AG04450 (cell line): Measurements from ENCODE around the gene RALGDS. TPM values are rescaled to one million over a fixed set of nuclear protein-coding genes. Genes with fewer than 3 reads are reported as not detected.
"Not testable (repeated sequence)": the region's sequence is repeated elsewhere in the genome, so short reads cannot be mapped to it uniquely, and the experiment has no call there.

Experiments
- CTCF ChIA-PET: fragments of 300-600, 350-600 bp; formaldehyde crosslinking; extraction: SDS; loops from one replicate; lab custom pipeline; 2022; ENCODE audit warnings: antibody characterized with exemption, inconsistent platforms; lab: Charles Lee
- POLR2A ChIA-PET: fragments of 350-600 bp; formaldehyde crosslinking; extraction: SDS; loops from one replicate; lab custom pipeline; 2021; ENCODE audit warnings: antibody characterized with exemption, inconsistent platforms; lab: Yijun Ruan, JAX
- DNase-seq: peaks from one replicate; pipeline ENCODE4 v3.0.0-alpha.2; 2011; ENCODE audit warnings: low read depth, low spot score
- H3K27ac ChIP-seq: one replicate; pipeline ENCODE4 v1.5.1; 2012; ENCODE audit warnings: low read depth, low read length, control low read depth
- H3K27me3 ChIP-seq: one replicate; pipeline ENCODE4 v1.6.0; 2012; ENCODE audit warnings: low read length; ENCODE audit not compliant: control insufficient read depth, insufficient read depth
- H3K4me3 ChIP-seq: 2 replicates; pipeline ENCODE4 v1.5.1; 2011; ENCODE audit warnings: mild to moderate bottlenecking, low read depth, low read length, control low read depth
- H3K9me3 ChIP-seq: 2 replicates; pipeline ENCODE4 v1.5.1; 2012; ENCODE audit warnings: low read length; ENCODE audit not compliant: control insufficient read depth, insufficient read depth
- CTCF ChIP-seq: IDR thresholded peaks from 2 replicates; pipeline ENCODE4 v1.5.1; 2011; ENCODE audit warnings: low read depth, low read length, control low read depth, inconsistent platforms
- polyA plus RNA-seq: library from polyadenylated mRNA; depleted of rRNA; stranded (reverse); fragments of >200 nt; gene quantifications from 2 replicates; pipeline ENCODE4 v1.2.3, GENCODE V29; 2011

RALGDS gene
- polyA plus RNA-seq, 1 experiment: 19.1 TPM

- CTCF ChIA-PET: interaction anchor here (2.1 kb wide), 1 partner anchor 56 kb away, joined by 10 read pairs; no protein-coding TSS in a partner anchor
These were observed 32.3 kb downstream of the RALGDS start for GRCh38 chr9:133088756-133089155.

DNA sequence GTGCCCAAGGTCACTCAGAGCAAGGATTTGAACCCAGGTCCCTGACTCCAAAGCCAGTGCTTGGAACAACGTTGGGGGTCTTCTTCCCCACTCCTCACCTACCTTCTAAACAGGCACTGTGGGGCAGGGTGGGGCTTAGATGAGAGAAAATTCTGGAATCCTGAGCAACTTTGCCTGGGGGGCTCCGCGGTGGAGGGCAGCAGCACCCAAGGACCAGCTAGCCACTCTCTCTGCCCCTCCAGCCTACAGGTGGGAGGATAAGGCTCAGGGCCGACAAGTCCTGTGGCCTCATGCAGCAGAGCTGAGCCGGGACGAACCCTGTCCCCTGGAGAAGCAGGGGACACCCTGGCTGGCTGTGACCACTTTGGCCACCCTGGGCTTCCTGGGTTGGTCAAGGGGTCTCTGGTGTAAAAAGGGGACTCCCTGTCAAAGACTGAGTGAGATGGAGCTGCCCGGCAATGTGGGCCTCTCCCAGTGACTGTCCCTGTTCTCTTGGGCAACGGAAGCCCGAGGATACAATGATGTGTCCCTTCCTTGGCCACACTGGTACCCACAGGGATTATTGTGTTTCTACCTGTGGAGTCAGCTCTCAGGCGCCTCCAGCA, 32.8 kb downstream of the RALGDS start:
- no peak overlapping the region for H3K4me3 ChIP-seq
- no peak for TF ChIP-seq CTCF
- H3K27ac ChIP-seq: no peak overlapping the region
- POLR2A ChIA-PET: no interaction called here
- DNase-seq: no peak
- CTCF ChIA-PET: no interaction called here
- peaks cover 2% of the 10 kb centered on the region for H3K27me3 ChIP-seq
- H3K9me3 ChIP-seq: no peaks in the 10 kb centered on the region

More at GRCh38 chr9:133088756-133089155, 32.3 kb downstream of the RALGDS start:
- Histone ChIP-seq H3K27ac (no peak overlapping the region), H3K27me3 (peaks cover 2% of the 10 kb centered on the region), H3K4me3 (no peak overlapping the region), H3K9me3 (no peaks in the 10 kb centered on the region)
- DNase-seq: no peak
- TF ChIP-seq CTCF: no peak
- POLR2A ChIA-PET: no interaction called here

DNA sequence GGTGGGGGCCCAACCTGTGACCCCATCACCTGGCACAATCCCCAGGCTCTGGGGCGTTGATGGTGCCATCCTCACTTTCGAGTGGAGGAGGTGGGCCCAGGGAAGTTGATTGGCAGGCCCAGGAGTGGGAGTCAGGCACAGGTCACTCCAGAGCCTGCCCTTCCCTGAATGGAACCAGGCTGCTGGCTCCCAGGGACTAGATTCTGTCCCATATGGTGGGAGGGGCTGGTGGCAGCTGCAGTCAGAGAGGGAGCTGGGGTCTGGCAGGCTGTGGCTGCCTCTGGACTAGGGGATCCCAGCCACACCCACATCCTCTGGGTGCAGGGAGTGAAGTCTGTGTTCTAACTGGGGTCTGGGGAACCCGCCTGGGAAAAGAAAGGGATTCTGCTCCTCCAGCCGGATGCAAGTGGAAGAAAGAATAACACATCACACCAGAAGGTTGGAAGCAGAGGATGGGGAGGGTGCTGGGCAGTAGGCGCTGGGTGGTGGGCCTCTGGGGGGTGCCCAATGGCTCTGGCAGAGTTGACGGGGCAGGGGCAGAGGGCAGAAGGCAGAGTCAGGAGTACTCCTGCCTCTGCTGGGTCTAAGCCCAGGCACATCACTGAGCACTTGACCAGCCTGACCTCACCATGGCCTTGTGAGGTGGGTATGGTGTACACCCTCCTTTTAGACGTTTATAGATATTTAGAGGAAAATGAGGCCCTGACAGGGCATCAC, 33.5 kb downstream of the RALGDS start:
- no peak for DNase-seq
- Histone ChIP-seq H3K27me3 (peaks cover 2% of the 10 kb centered on the region), H3K9me3 (no peaks in the 10 kb centered on the region), H3K4me3 (no peak overlapping the region), H3K27ac (no peak overlapping the region)
- ChIA-PET CTCF (no interaction called here), POLR2A (no interaction called here)
- TF ChIP-seq CTCF: no peak

DNA sequence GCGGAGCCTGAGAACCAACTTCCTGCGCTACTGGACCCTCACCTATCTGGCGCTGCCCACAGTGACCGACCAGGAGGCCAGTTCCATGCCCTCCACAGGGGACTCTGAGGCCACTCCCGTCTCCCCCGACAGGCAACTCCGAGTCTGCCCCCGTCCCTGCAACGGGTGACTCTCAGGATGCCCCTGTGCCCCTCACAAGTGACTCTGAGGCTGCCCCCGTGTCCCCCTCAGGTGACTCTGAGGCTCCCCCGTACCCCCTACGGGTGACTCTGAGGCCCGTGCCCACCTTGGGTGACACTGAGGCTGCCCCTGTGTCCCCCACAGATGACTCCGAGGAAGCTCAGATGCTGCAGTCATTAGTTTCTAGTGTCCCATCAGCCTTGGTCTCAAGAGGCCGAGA, 34.1 kb downstream of the RALGDS start:
- Histone ChIP-seq H3K27me3 (peaks cover 2% of the 10 kb centered on the region), H3K9me3 (no peaks in the 10 kb centered on the region), H3K4me3 (no peak overlapping the region), H3K27ac (no peak overlapping the region)
- no peak for DNase-seq
- ChIA-PET POLR2A (no interaction called here), CTCF (no interaction called here)
- TF ChIP-seq CTCF: no peak

GRCh38 chr9:133086212-133086860, 34.7 kb downstream of the RALGDS start:
- H3K4me3 ChIP-seq, CTCF ChIA-PET, H3K27me3 ChIP-seq, H3K9me3 ChIP-seq, DNase-seq, POLR2A ChIA-PET, H3K27ac ChIP-seq: not testable (repeated sequence)

GRCh38 chr9:133083688-133084087, 37.4 kb downstream of the RALGDS start:
- H3K4me3 ChIP-seq, H3K27ac ChIP-seq, DNase-seq, H3K9me3 ChIP-seq, POLR2A ChIA-PET, CTCF ChIA-PET: not testable (repeated sequence)
- H3K27me3 ChIP-seq: peaks cover 21% of the 10 kb centered on the region

- H3K4me3 ChIP-seq, H3K9me3 ChIP-seq, DNase-seq, CTCF ChIA-PET, POLR2A ChIA-PET, H3K27ac ChIP-seq: not testable (repeated sequence)
- peaks cover 25% of the 10 kb centered on the region for H3K27me3 ChIP-seq
These were observed 38.9 kb downstream of the RALGDS start for GRCh38 chr9:133081957-133082644.
